ENCODE measurements around the gene CRTAP.
"Not testable (repeated sequence)": the region's sequence is repeated elsewhere in the genome, so short reads cannot be mapped to it uniquely, and the experiment has no call there.

The CRTAP gene

DNA sequence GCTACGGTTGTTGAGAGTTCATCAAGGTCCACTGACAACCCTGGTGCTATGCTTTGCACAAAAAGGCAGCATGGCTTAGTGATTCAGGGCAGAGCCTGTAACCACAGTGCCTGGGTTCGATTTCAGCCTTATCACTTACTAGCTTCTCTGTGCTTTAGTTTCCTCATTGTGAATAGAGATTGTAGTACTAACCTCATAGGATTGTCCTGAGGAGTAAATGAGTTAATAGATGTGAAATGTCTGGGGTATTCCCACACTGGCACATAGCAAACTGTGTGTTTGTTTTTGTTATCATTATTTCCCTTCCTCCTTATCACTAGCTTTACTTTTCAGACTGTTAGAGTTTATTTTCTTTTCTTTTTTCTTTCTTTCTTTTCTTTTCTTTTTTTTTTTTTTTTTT lies 16.3 kb downstream of the CRTAP start:
- no peak for DNase-seq (ENCODE audit: extremely low read depth, low read depth)
- TF ChIP-seq CTCF (IDR thresholded peaks at IDR 0.05; ENCODE audit: low read depth, low read length): no peak

GRCh38 chr3:33131331-33132018 lies 17.7 kb downstream of the CRTAP start:
- TF ChIP-seq CTCF (IDR thresholded peaks at IDR 0.05; ENCODE audit: low read depth, low read length): peak; percentile 62
- peak; percentile 25 for DNase-seq (ENCODE audit: extremely low read depth, low read depth)

- DNase-seq (ENCODE audit: extremely low read depth, low read depth): no peak
- no peak for TF ChIP-seq CTCF (IDR thresholded peaks at IDR 0.05; ENCODE audit: low read depth, low read length)
Observed at GRCh38 chr3:33132019-33132360, 18.2 kb downstream of the CRTAP start.

DNA sequence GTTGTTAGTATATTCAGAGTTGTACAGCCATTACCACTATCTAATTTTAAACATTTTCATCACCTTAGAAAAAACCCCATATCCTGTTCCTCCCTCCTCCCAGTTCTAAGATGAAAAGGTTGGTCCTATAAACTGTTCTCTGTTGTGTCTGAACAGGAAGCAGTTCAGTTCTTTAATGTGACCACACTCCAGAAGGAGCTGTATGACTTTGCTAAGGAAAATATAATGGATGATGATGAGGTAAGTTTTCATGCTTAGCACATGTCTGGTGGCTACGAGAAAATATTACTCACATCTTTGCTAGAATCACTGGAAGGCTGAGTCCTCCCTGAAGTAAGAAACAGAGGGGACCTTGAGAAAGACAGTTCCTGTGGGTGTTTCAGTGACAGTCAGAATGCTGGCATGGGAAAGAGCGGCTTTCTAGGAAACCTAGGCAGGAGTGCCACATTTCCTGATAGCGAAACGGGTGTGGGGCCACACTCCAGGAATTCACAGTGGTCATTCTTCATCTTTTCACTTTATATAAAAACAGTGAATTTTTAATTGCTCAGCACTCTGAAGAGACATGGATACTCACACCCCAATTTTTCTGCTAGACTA lies 20.3 kb downstream of the CRTAP start:
- no peak for DNase-seq (ENCODE audit: extremely low read depth, low read depth)

GRCh38 chr3:33137691-33138090 lies 23.9 kb downstream of the CRTAP start:
- no peak for DNase-seq (ENCODE audit: extremely low read depth, low read depth)
- TF ChIP-seq CTCF (IDR thresholded peaks at IDR 0.05; ENCODE audit: low read depth, low read length): no peak

More for the DNA sequence above, 20.3 kb downstream of the CRTAP start:
- no peak for TF ChIP-seq CTCF (IDR thresholded peaks at IDR 0.05; ENCODE audit: low read depth, low read length)

DNA sequence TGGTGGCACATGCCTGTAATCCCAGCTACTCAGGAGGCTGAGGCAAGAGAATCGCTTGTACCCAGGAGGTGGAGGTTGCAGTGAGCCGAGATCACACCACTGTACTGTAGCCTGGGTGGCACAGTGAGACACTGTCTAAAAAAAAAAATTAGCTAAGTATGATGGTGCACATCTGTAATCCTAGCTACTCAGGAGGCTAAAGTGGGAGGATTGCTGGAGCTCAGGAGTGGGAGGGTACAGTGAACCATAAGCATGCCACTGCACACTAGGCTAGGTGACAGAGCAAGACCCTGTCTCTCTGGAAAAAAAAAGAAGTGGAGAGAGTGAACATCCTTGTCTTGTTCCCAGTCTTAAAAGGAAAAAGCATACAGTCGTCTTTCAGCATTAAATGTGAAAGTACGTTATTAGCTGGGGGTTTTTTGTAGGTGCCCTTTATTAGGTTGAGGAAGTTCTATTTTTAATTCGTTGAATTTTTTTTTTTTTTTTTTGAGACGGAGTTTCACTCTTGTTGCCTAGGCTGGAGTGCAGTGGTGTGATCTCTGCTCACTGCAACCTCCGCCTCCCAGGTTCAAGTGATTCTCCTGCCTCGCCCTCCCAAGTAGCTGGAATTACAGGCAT lies 25.3 kb downstream of the CRTAP start:
- DNase-seq (ENCODE audit: extremely low read depth, low read depth): not testable (repeated sequence)

GRCh38 chr3:33139996-33140395 lies 26.2 kb downstream of the CRTAP start:
- no peak for DNase-seq (ENCODE audit: extremely low read depth, low read depth)
- TF ChIP-seq CTCF (IDR thresholded peaks at IDR 0.05; ENCODE audit: low read depth, low read length): no peak

All from AG09319 (cell line).